Activated CD8-positive, alpha-beta memory T cell treated with anti-CD3 and anti-CD28 coated beads, Interleukin-2, amount 10 ng/mL, durations not matched to agents 7 days and 5 days (primary cell): ENCODE results near the gene CDK17. TPM values are rescaled to one million over a fixed set of nuclear protein-coding genes. Genes with fewer than 3 reads are reported as not detected.
A peak's percentile ranks its signal among the peaks of the same experiment; 100 is the strongest.

ENCODE experiments used
- ATAC-seq: fragments of 150-1000 bp; cut with Tn5 transposase; one replicate; pipeline ENCODE4 v1.10.0; 2021; ENCODE audit warnings: moderate library complexity
- CTCF ChIA-PET: fragments of 350-600 bp; sonication (Branson Sonifier 250); formaldehyde crosslinking; loops from one replicate; lab custom pipeline; 2021; ENCODE audit warnings: antibody characterized with exemption; lab: Charles Lee
- DNase-seq: peaks from one replicate; pipeline ENCODE4 v3.0.0-alpha.2; 2020
- H3K27ac Mint-ChIP-seq: one replicate; pipeline ENCODE4 v1.8.0; 2021; ENCODE audit warnings: mild to moderate bottlenecking, mixed read lengths
- H3K27me3 Mint-ChIP-seq: one replicate; pipeline ENCODE4 v1.8.0; 2021; ENCODE audit warnings: mixed read lengths
- H3K36me3 Mint-ChIP-seq: one replicate; pipeline ENCODE4 v1.8.0; 2021; ENCODE audit warnings: mild to moderate bottlenecking, mixed read lengths
- H3K4me1 Mint-ChIP-seq: one replicate; pipeline ENCODE4 v1.8.0; 2021; ENCODE audit warnings: mixed read lengths
- H3K4me3 Mint-ChIP-seq: one replicate; pipeline ENCODE4 v1.8.0; 2021; ENCODE audit warnings: mild to moderate bottlenecking, moderate library complexity, mixed read lengths
- H3K9me3 Mint-ChIP-seq: one replicate; pipeline ENCODE4 v1.8.0; 2022; ENCODE audit warnings: low read depth, mixed read lengths
- total RNA-seq, 2 experiments: library from RNA; stranded (reverse); gene quantifications; one replicate each; pipeline ENCODE4 v1.2.3, GENCODE V29; 2021

CDK17 gene
- total RNA-seq, 2 experiments from 2014 or later = 32.7 to 46.9 TPM

- CTCF ChIA-PET = interaction anchor here (1.5 to 4.7 kb wide), 3 partner anchors 24 to 179 kb away, joined by 3 to 21 read pairs (median 9); partner anchors contain the start of gene CDK17
- Mint-ChIP-seq H3K9me3 (no peaks in the 10 kb centered on the region), H3K4me1 (peaks cover 63% of the 10 kb centered on the region), H3K36me3 (peaks cover 16% of the 10 kb centered on the region), H3K27me3 (no peaks in the 10 kb centered on the region), H3K27ac (no peak overlapping the region), H3K4me3 (no peak overlapping the region)
- DNase-seq (no peak), ATAC-seq (no peak)
Observed at GRCh38 chr12:96239711-96240635, 160.3 kb downstream of the CDK17 start.

- Mint-ChIP-seq H3K4me3 (no peak overlapping the region), H3K4me1 (peaks cover 63% of the 10 kb centered on the region), H3K36me3 (peaks cover 16% of the 10 kb centered on the region), H3K9me3 (no peaks in the 10 kb centered on the region), H3K27me3 (no peaks in the 10 kb centered on the region), H3K27ac (peak overlapping the region; percentile 65)
- CTCF ChIA-PET = interaction anchor here (0.6 to 4.7 kb wide), 4 partner anchors 23 to 278 kb away, joined by 3 to 21 read pairs (median 6); partner anchors contain the start of gene CDK17
- ATAC-seq (no peak), DNase-seq (no peak)
Observed at GRCh38 chr12:96238336-96239047, 161.7 kb downstream of the CDK17 start.

GRCh38 chr12:96237465-96238077, 162.7 kb downstream of the CDK17 start:
- DNase-seq (peak; percentile 78), ATAC-seq (peak; percentile 43)
- CTCF ChIA-PET = interaction anchor here (0.7 to 4.7 kb wide), 7 partner anchors 8 to 279 kb away, joined by 3 to 21 read pairs (median 3); partner anchors contain the start of gene CDK17
- H3K27ac Mint-ChIP-seq = peak overlapping the region; percentile 65
- H3K36me3 Mint-ChIP-seq = peaks cover 16% of the 10 kb centered on the region
- H3K27me3 Mint-ChIP-seq = no peaks in the 10 kb centered on the region
- H3K9me3 Mint-ChIP-seq = no peaks in the 10 kb centered on the region
- H3K4me1 Mint-ChIP-seq = peaks cover 56% of the 10 kb centered on the region
- H3K4me3 Mint-ChIP-seq = peak overlapping the region; percentile 45

- H3K27me3 Mint-ChIP-seq = no peaks in the 10 kb centered on the region
- CTCF ChIA-PET = interaction anchor here (0.6 to 4.7 kb wide), 7 partner anchors 9 to 279 kb away, joined by 3 to 21 read pairs (median 3); no protein-coding TSS in a partner anchor
- H3K36me3 Mint-ChIP-seq = peaks cover 16% of the 10 kb centered on the region
- ATAC-seq (no peak), DNase-seq (no peak)
- H3K27ac Mint-ChIP-seq = no peak overlapping the region
- no peaks in the 10 kb centered on the region for H3K9me3 Mint-ChIP-seq
- peaks cover 51% of the 10 kb centered on the region for H3K4me1 Mint-ChIP-seq
- H3K4me3 Mint-ChIP-seq = no peak overlapping the region
Observed at GRCh38 chr12:96237035-96237434, 163.2 kb downstream of the CDK17 start.

- H3K4me3 Mint-ChIP-seq = no peak overlapping the region
- DNase-seq = no peak
- H3K4me1 Mint-ChIP-seq = peaks cover 45% of the 10 kb centered on the region
Observed at GRCh38 chr12:96236221-96236822, 163.9 kb downstream of the CDK17 start.

GRCh38 chr12:96235484-96235826, 164.8 kb downstream of the CDK17 start:
- CTCF ChIA-PET = no interaction called here
- H3K9me3 Mint-ChIP-seq = no peaks in the 10 kb centered on the region
- no peak overlapping the region for H3K4me3 Mint-ChIP-seq
- peaks cover 19% of the 10 kb centered on the region for H3K36me3 Mint-ChIP-seq
- ATAC-seq = no peak
- H3K27ac Mint-ChIP-seq = no peak overlapping the region
- peaks cover 40% of the 10 kb centered on the region for H3K4me1 Mint-ChIP-seq
- no peak for DNase-seq
- H3K27me3 Mint-ChIP-seq = no peaks in the 10 kb centered on the region

More at GRCh38 chr12:96236221-96236822, 163.9 kb downstream of the CDK17 start:
- no peaks in the 10 kb centered on the region for H3K27me3 Mint-ChIP-seq
- peaks cover 19% of the 10 kb centered on the region for H3K36me3 Mint-ChIP-seq
- H3K9me3 Mint-ChIP-seq = no peaks in the 10 kb centered on the region
- CTCF ChIA-PET = interaction anchor here (0.6 to 4.7 kb wide), 4 partner anchors 9 to 162 kb away, joined by 3 to 21 read pairs (median 3); no protein-coding TSS in a partner anchor
- peak; percentile 16 for ATAC-seq
- no peak overlapping the region for H3K27ac Mint-ChIP-seq

- H3K9me3 Mint-ChIP-seq = no peaks in the 10 kb centered on the region
- H3K4me3 Mint-ChIP-seq = no peak overlapping the region
- no peak overlapping the region for H3K27ac Mint-ChIP-seq
- peaks cover 19% of the 10 kb centered on the region for H3K36me3 Mint-ChIP-seq
- ATAC-seq (no peak), DNase-seq (no peak)
- H3K27me3 Mint-ChIP-seq = no peaks in the 10 kb centered on the region
- CTCF ChIA-PET = no interaction called here
- peaks cover 40% of the 10 kb centered on the region for H3K4me1 Mint-ChIP-seq
Observed at GRCh38 chr12:96234591-96235483, 165.4 kb downstream of the CDK17 start.

- Mint-ChIP-seq H3K27ac (no peak overlapping the region), H3K4me3 (no peak overlapping the region), H3K27me3 (no peaks in the 10 kb centered on the region), H3K9me3 (no peaks in the 10 kb centered on the region), H3K36me3 (peaks cover 19% of the 10 kb centered on the region), H3K4me1 (peaks cover 37% of the 10 kb centered on the region)
- no peak for DNase-seq
- no peak for ATAC-seq
- CTCF ChIA-PET = no interaction called here
Observed at GRCh38 chr12:96233939-96234461, 166.2 kb downstream of the CDK17 start.

GRCh38 chr12:96233168-96233567, 167.1 kb downstream of the CDK17 start:
- no peak overlapping the region for H3K4me3 Mint-ChIP-seq
- peaks cover 30% of the 10 kb centered on the region for H3K4me1 Mint-ChIP-seq
- ATAC-seq (no peak), DNase-seq (no peak)
- H3K36me3 Mint-ChIP-seq = peaks cover 19% of the 10 kb centered on the region
- no peaks in the 10 kb centered on the region for H3K9me3 Mint-ChIP-seq
- CTCF ChIA-PET = interaction anchor here (1.4 kb wide), 1 partner anchor 18 kb away, joined by 5 read pairs; no protein-coding TSS in a partner anchor
- no peaks in the 10 kb centered on the region for H3K27me3 Mint-ChIP-seq
- no peak overlapping the region for H3K27ac Mint-ChIP-seq

- Mint-ChIP-seq H3K27ac (no peak overlapping the region), H3K36me3 (peaks cover 10% of the 10 kb centered on the region), H3K4me3 (no peak overlapping the region), H3K4me1 (peaks cover 14% of the 10 kb centered on the region), H3K9me3 (no peaks in the 10 kb centered on the region), H3K27me3 (no peaks in the 10 kb centered on the region)
- ATAC-seq (no peak), DNase-seq (no peak)
- CTCF ChIA-PET = no interaction called here
Observed at GRCh38 chr12:96230646-96231045, 169.6 kb downstream of the CDK17 start.

GRCh38 chr12:96228566-96229248, 171.5 kb downstream of the CDK17 start:
- Mint-ChIP-seq H3K27me3 (no peaks in the 10 kb centered on the region), H3K36me3 (peaks cover 14% of the 10 kb centered on the region), H3K9me3 (no peaks in the 10 kb centered on the region), H3K4me3 (no peak overlapping the region), H3K27ac (no peak overlapping the region), H3K4me1 (peaks cover 14% of the 10 kb centered on the region)
- no peak for DNase-seq
- no peak for ATAC-seq
- CTCF ChIA-PET = interaction anchor here (0.8 to 1.3 kb wide), 2 partner anchors 13 to 102 kb away, joined by 3 to 5 read pairs; no protein-coding TSS in a partner anchor
